ENCODE measurements around the gene CELF2.

DNA sequence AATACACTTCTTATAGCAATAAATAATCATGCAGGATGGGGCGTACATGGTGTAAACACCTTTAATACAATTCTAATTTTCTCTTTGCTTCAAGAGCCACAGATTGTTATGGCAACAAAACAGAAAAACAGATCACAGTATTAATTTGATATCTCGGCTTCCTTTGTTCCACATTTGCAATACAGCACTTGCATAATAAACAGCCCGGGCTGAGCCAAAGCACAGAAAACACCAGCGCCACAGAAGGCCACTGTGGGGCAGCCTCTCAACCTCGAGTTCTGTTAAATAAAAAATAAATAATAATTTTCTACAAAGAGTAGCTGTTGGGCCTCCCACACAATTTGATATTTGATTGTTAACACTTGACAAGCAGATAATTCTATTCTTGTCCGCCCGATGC is 337.9 kb downstream of the CELF2 start:
- TF ChIP-seq, protein P1, sequence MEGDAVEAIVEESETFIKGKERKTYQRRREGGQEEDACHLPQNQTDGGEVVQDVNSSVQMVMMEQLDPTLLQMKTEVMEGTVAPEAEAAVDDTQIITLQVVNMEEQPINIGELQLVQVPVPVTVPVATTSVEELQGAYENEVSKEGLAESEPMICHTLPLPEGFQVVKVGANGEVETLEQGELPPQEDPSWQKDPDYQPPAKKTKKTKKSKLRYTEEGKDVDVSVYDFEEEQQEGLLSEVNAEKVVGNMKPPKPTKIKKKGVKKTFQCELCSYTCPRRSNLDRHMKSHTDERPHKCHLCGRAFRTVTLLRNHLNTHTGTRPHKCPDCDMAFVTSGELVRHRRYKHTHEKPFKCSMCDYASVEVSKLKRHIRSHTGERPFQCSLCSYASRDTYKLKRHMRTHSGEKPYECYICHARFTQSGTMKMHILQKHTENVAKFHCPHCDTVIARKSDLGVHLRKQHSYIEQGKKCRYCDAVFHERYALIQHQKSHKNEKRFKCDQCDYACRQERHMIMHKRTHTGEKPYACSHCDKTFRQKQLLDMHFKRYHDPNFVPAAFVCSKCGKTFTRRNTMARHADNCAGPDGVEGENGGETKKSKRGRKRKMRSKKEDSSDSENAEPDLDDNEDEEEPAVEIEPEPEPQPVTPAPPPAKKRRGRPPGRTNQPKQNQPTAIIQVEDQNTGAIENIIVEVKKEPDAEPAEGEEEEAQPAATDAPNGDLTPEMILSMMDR (IDR thresholded peaks at IDR 0.05; ENCODE audit: borderline replicate concordance, extremely low read depth, low read length, poor library complexity, severe bottlenecking), result no peak
- no peak for TF ChIP-seq EZH2 (IDR thresholded peaks at IDR 0.05; ENCODE audit: borderline replicate concordance, low read depth, low read length, severe bottlenecking)

All from DND-41 (cell line).